HEK293 (cell line): ENCODE results near the gene EVI5.

Experiments
- ATF2 ChIP-seq: fragments of 450-650 bp; formaldehyde crosslinking; IDR thresholded peaks from 2 replicates; pipeline ENCODE4 v1.5.1; 2016; ENCODE audit warnings: missing biosample characterization, missing genetic modification characterization, low read depth
- CTCF ChIP-seq: fragments of 450-650 bp; formaldehyde crosslinking; IDR thresholded peaks from 2 replicates; pipeline ENCODE4 v1.5.1; 2016; ENCODE audit warnings: missing biosample characterization, missing genetic modification characterization
- MYNN ChIP-seq: fragments of 450-650 bp; formaldehyde crosslinking; IDR thresholded peaks from 2 replicates; pipeline ENCODE4 v1.5.1; 2016; ENCODE audit warnings: missing biosample characterization, missing genetic modification characterization, borderline replicate concordance
- MZF1 ChIP-seq: fragments of 450-650 bp; formaldehyde crosslinking; IDR thresholded peaks from 2 replicates; pipeline ENCODE4 v1.5.1; 2017; ENCODE audit warnings: missing biosample characterization, missing genetic modification characterization, borderline replicate concordance
- ZBTB11 ChIP-seq: fragments of 450-650 bp; formaldehyde crosslinking; conservative IDR thresholded peaks from 2 replicates; pipeline ENCODE4 v1.5.1; 2016; ENCODE audit warnings: low read depth, missing biosample characterization, missing genetic modification characterization
- ZNF324 ChIP-seq: fragments of 450-650 bp; formaldehyde crosslinking; IDR thresholded peaks from 2 replicates; pipeline ENCODE4 v1.5.1; 2016; ENCODE audit warnings: missing biosample characterization, missing genetic modification characterization
- ZNF600 ChIP-seq: fragments of 450-650 bp; formaldehyde crosslinking; IDR thresholded peaks from 2 replicates; pipeline ENCODE4 v1.5.1; 2016; ENCODE audit warnings: missing biosample characterization, missing genetic modification characterization
- ZNF658 ChIP-seq: fragments of 450-650 bp; formaldehyde crosslinking; IDR thresholded peaks from 2 replicates; pipeline ENCODE4; 2016; ENCODE audit warnings: missing biosample characterization, missing genetic modification characterization
- ZNF670 ChIP-seq: fragments of 450-650 bp; formaldehyde crosslinking; IDR thresholded peaks from 2 replicates; pipeline ENCODE4 v1.5.1; 2016; ENCODE audit warnings: missing biosample characterization, missing genetic modification characterization, low read depth
- ZNF830 ChIP-seq: fragments of 450-650 bp; IDR thresholded peaks from 2 replicates; pipeline ENCODE4 v1.5.0; 2018; ENCODE audit warnings: missing biosample characterization, missing genetic modification characterization, low read depth, mild to moderate bottlenecking, moderate library complexity

- TF ChIP-seq ZNF830 (tag by site-specific recombination) (no peak), CTCF (tag by site-specific recombination) (no peak), ZNF324 (no peak), MZF1 (no peak), ZBTB11 (tag by site-specific recombination) (no peak), ATF2 (tag by site-specific recombination) (no peak), ZNF670 (no peak), ZNF600 (tag by site-specific recombination) (no peak), ZNF658 (no peak), MYNN (tag by site-specific recombination) (no peak)
Observed at GRCh38 chr1:92509619-92510018, 275.3 kb downstream of the EVI5 start.
